ENCODE data around the gene DIS3L2. TPM values are rescaled to one million over a fixed set of nuclear protein-coding genes. Genes with fewer than 3 reads are reported as not detected.
"Not testable (repeated sequence)": the region's sequence is repeated elsewhere in the genome, so short reads cannot be mapped to it uniquely, and the experiment has no call there.

DIS3L2 gene
- total RNA-seq, 1 experiment from 2014 or later: 28.5 TPM

- Mint-ChIP-seq H3K27me3 (ENCODE audit: low read depth) (no peaks in the 10 kb centered on the region), H3K4me3 (no peak overlapping the region), H3K4me1 (no peaks in the 10 kb centered on the region), H3K9me3 (peaks cover 8% of the 10 kb centered on the region), H3K36me3 (no peaks in the 10 kb centered on the region), H3K27ac (no peak overlapping the region)
- ChIA-PET POLR2A (no interaction called here), CTCF (interaction anchor here (0.9 to 1.2 kb wide), 2 partner anchors 21 to 46 kb away, joined by 3 read pairs; no protein-coding TSS in a partner anchor)
- DNase-seq (ENCODE audit: low spot score) (no peak), ATAC-seq (no peak)
- TF ChIP-seq ATF1 (CRISPR knock-in tag; IDR thresholded peaks at IDR 0.05) (no peak), NFE2L1 (CRISPR knock-in tag; IDR thresholded peaks at IDR 0.05) (no peak), MYBL2 (CRISPR knock-in tag; IDR thresholded peaks at IDR 0.05) (no peak), TCF7 (CRISPR knock-in tag; IDR thresholded peaks at IDR 0.05; ENCODE audit: low read depth) (no peak), MLX (CRISPR knock-in tag; IDR thresholded peaks at IDR 0.05) (no peak)
Observed at GRCh38 chr2:231946241-231946814, 15.2 kb upstream of the DIS3L2 start.

- H3K4me1 Mint-ChIP-seq; H3K4me3 Mint-ChIP-seq; ATAC-seq; POLR2A ChIA-PET; DNase-seq (ENCODE audit: low spot score); H3K27me3 Mint-ChIP-seq (ENCODE audit: low read depth); H3K36me3 Mint-ChIP-seq; H3K27ac Mint-ChIP-seq: not testable (repeated sequence)
- CTCF ChIA-PET: interaction anchor here (1.2 kb wide), 1 partner anchor 22 kb away, joined by 3 read pairs; no protein-coding TSS in a partner anchor
- H3K9me3 Mint-ChIP-seq: peaks cover 14% of the 10 kb centered on the region
Observed at GRCh38 chr2:231947112-231947511, 14.4 kb upstream of the DIS3L2 start.

GRCh38 chr2:231947694-231948093 is 13.8 kb upstream of the DIS3L2 start:
- DNase-seq (ENCODE audit: low spot score) (no peak), ATAC-seq (no peak)
- CTCF ChIA-PET: no interaction called here
- peaks cover 14% of the 10 kb centered on the region for H3K9me3 Mint-ChIP-seq
- no peak overlapping the region for H3K4me3 Mint-ChIP-seq
- no peaks in the 10 kb centered on the region for H3K27me3 Mint-ChIP-seq (ENCODE audit: low read depth)
- POLR2A ChIA-PET: no interaction called here
- no peaks in the 10 kb centered on the region for H3K4me1 Mint-ChIP-seq
- H3K27ac Mint-ChIP-seq: no peak overlapping the region
- H3K36me3 Mint-ChIP-seq: no peaks in the 10 kb centered on the region
- TF ChIP-seq HMGA2 (CRISPR knock-in tag; IDR thresholded peaks at IDR 0.05): no peak

GRCh38 chr2:231951452-231952035 is 10.0 kb upstream of the DIS3L2 start:
- Mint-ChIP-seq H3K27ac (no peak overlapping the region), H3K9me3 (peaks cover 14% of the 10 kb centered on the region), H3K36me3 (no peaks in the 10 kb centered on the region), H3K27me3 (ENCODE audit: low read depth) (peaks cover 6% of the 10 kb centered on the region; the same call in 1 of the 2 replicates), H3K4me1 (no peaks in the 10 kb centered on the region), H3K4me3 (no peak overlapping the region)
- no peak for ATAC-seq
- ChIA-PET CTCF (no interaction called here), POLR2A (no interaction called here)
- no peak for TF ChIP-seq GRHL2 (CRISPR knock-in tag; IDR thresholded peaks at IDR 0.05; ENCODE audit: insufficient replicate concordance, severe bottlenecking)
- no peak for TF ChIP-seq E2F1 (CRISPR knock-in tag; IDR thresholded peaks at IDR 0.05)
- no peak for TF ChIP-seq ATF3 (CRISPR knock-in tag; conservative IDR thresholded peaks at IDR 0.05)
- TF ChIP-seq ZNF232 (CRISPR knock-in tag; IDR thresholded peaks at IDR 0.05): no peak
- TF ChIP-seq ZBTB21 (CRISPR knock-in tag; IDR thresholded peaks at IDR 0.05; ENCODE audit: borderline replicate concordance): no peak
- no peak for TF ChIP-seq IRF2 (CRISPR knock-in tag; IDR thresholded peaks at IDR 0.05; ENCODE audit: borderline replicate concordance, low read depth)
- TF ChIP-seq HMGXB4 (CRISPR knock-in tag; IDR thresholded peaks at IDR 0.05): no peak
- no peak for TF ChIP-seq SMAD3 (CRISPR knock-in tag; IDR thresholded peaks at IDR 0.05; ENCODE audit: borderline replicate concordance)
- TF ChIP-seq RELA (CRISPR knock-in tag; IDR thresholded peaks at IDR 0.05; ENCODE audit: borderline replicate concordance): no peak
- TF ChIP-seq NR3C1 (CRISPR knock-in tag; conservative IDR thresholded peaks at IDR 0.05; ENCODE audit: low read depth): no peak
- no peak for TF ChIP-seq ATF1 (CRISPR knock-in tag; IDR thresholded peaks at IDR 0.05)
- TF ChIP-seq SP1 (CRISPR knock-in tag; conservative IDR thresholded peaks at IDR 0.05): no peak
- no peak for TF ChIP-seq CREB1 (CRISPR knock-in tag; IDR thresholded peaks at IDR 0.05)
- TF ChIP-seq SOX15 (CRISPR knock-in tag; IDR thresholded peaks at IDR 0.05): no peak
- no peak for TF ChIP-seq NR1H2 (CRISPR knock-in tag; IDR thresholded peaks at IDR 0.05)
- TF ChIP-seq EMX1 (CRISPR knock-in tag; IDR thresholded peaks at IDR 0.05): no peak
- no peak for TF ChIP-seq ETV6 (CRISPR knock-in tag; IDR thresholded peaks at IDR 0.05)
- no peak for DNase-seq (ENCODE audit: low spot score)

Data from WTC11 (cell line).